Stomach (tissue), 9 donors: ENCODE measurements around the gene RBFOX1. TPM values are rescaled to one million over a fixed set of nuclear protein-coding genes. Genes with fewer than 3 reads are reported as not detected.

Experiments
- DNase-seq, 2 donors: peaks; one replicate each; pipeline versions ENCODE4 v3.0.0 to v3.0.0-alpha.2; 2013 to 2019
- H3K27ac ChIP-seq, 5 donors: fragments of 200-600 bp in 4 of 5; sonication (generic) in 4 of 5; one replicate each; pipeline ENCODE4 v1.5.1; 2013 to 2019; ENCODE audit warnings: mild to moderate bottlenecking in 1 of 5, moderate library complexity in 1 of 5
- H3K27me3 ChIP-seq, 3 donors: fragments of 200-600 bp; sonication (generic); one replicate each; pipeline ENCODE4 v1.5.1; 2017 to 2019; ENCODE audit warnings: mixed run types in 1 of 3
- H3K36me3 ChIP-seq, 4 donors: fragments of 200-600 bp; sonication (generic); 1 replicate in 3 of 4; 2 replicates in 1 of 4; pipeline ENCODE4 v1.5.1; 2016 to 2019
- H3K4me1 ChIP-seq, 4 donors: fragments of 200-600 bp; sonication (generic); one replicate each; pipeline ENCODE4 v1.5.1; 2016 to 2019
- H3K4me3 ChIP-seq, 4 donors: fragments of 200-600 bp; sonication (generic) in 3 of 4; one replicate each; pipeline ENCODE4 v1.5.1; 2016 to 2019; ENCODE audit warnings: mild to moderate bottlenecking in 1 of 4
- H3K9me3 ChIP-seq, 4 donors: fragments of 200-600 bp; sonication (generic); one replicate each; pipeline ENCODE4 v1.5.1; 2016 to 2019
- CTCF ChIP-seq, 7 experiments: fragments of 450-650 bp in 4 of 7; fragments of 200-600 bp in 3 of 7; sonication (generic) in 3 of 7; IDR thresholded peaks; one replicate each; pipeline ENCODE4 v1.5.1; 2016 to 2019; ENCODE audit warnings: antibody characterized with exemption in 7 of 7, control low read depth in 2 of 7, mild to moderate bottlenecking in 1 of 7
- EP300 ChIP-seq: sonication (generic); formaldehyde crosslinking; IDR thresholded peaks from one replicate; pipeline ENCODE4 v1.6.1; 2017; ENCODE audit warnings: antibody characterized with exemption
- POLR2A ChIP-seq, 4 donors: fragments of 450-650 bp; IDR thresholded peaks; one replicate each; pipeline ENCODE4 v1.6.1; 2016; ENCODE audit warnings: antibody characterized with exemption in 4 of 4, control low read depth in 2 of 4, mild to moderate bottlenecking in 1 of 4, moderate library complexity in 1 of 4
- POLR2AphosphoS5 ChIP-seq, 3 donors: sonication (generic); formaldehyde crosslinking; IDR thresholded peaks; one replicate each; pipeline ENCODE4 v1.6.1; 2016; ENCODE audit warnings: antibody characterized with exemption in 3 of 3
- WGBS, 5 donors: extraction: QIAGEN DNeasy Blood & Tissue Kit in 3 of 5; methylation state at CpG; one replicate each; pipeline versions ENCODE4 v1.1.5 to v1.1.7; 2013 to 2018; 5-methylcytosine and 5-hydroxymethylcytosine counted together
- intact Hi-C: fragments of 100-400 bp; cut with DNase I; formaldehyde crosslinking; loops from one replicate; pipeline ENCODE4 v1.15.1; 2023; ENCODE audit warnings: low total_unique reads
- polyA plus RNA-seq, 3 donors: library from polyadenylated mRNA; stranded (reverse); fragments of 200-250 nt; gene quantifications; one replicate each; pipeline ENCODE4 v1.2.3, GENCODE V29; 2013
- total RNA-seq, 5 donors: library from RNA; depleted of rRNA; stranded (reverse); fragments of >200 nt; gene quantifications; one replicate each; pipeline versions ENCODE4 v1.1.0 to v1.2.3, GENCODE V29; 2014 to 2016
- donor health status: healthy with polysubstance abuse.
- donor health status: Bipolar disorder and iron deficiency.
- donor health status: healthy.

Gene RBFOX1
- total and polyA plus RNA-seq, 8 donors = 0.03 to 20.9 (median 0.35) TPM; not detected in 4

GRCh38 chr16:7335991-7336634 lies 3.5 kb downstream of the RBFOX1 start:
- Histone ChIP-seq H3K36me3 (no peaks in the 10 kb centered on the region), H3K27ac (no peak overlapping the region), H3K27me3 (peaks cover 0 to 6% (median 0%) of the 10 kb centered on the region in 3 donors), H3K4me1 (no peaks in the 10 kb centered on the region), H3K4me3 (no peak overlapping the region), H3K9me3 (no peaks in the 10 kb centered on the region)
- TF ChIP-seq CTCF (IDR thresholded peaks at IDR 0.05) (no peak), EP300 (no peak), POLR2AphosphoS5 (IDR thresholded peaks at IDR 0.05) (no peak)
- DNase-seq = no peak
- 63 to 77% (median 71%) methylated on average over 3 of the region's 3 CpGs for WGBS, 5 donors
- intact Hi-C loops = no loop called here

GRCh38 chr16:7336742-7337141 lies 4.1 kb downstream of the RBFOX1 start:
- DNase-seq = no peak
- Histone ChIP-seq H3K4me3 (no peak overlapping the region), H3K4me1 (no peaks in the 10 kb centered on the region), H3K36me3 (no peaks in the 10 kb centered on the region), H3K27ac (no peak overlapping the region), H3K27me3 (peaks cover 0 to 6% (median 0%) of the 10 kb centered on the region in 3 donors), H3K9me3 (no peaks in the 10 kb centered on the region)
- 48 to 73% (median 67%) methylated on average over 1 of the region's 1 CpG for WGBS, 5 donors
- intact Hi-C loops = no loop called here
- TF ChIP-seq EP300 (no peak), POLR2AphosphoS5 (IDR thresholded peaks at IDR 0.05) (no peak), POLR2A (IDR thresholded peaks at IDR 0.05) (no peak), CTCF (IDR thresholded peaks at IDR 0.05) (no peak)

- H3K9me3 ChIP-seq = no peaks in the 10 kb centered on the region
- H3K27me3 ChIP-seq = peaks cover 0 to 6% (median 0%) of the 10 kb centered on the region in 3 donors
- 40 to 60% (median 54%) methylated on average over 4 of the region's 4 CpGs for WGBS, 5 donors
- no peaks in the 10 kb centered on the region for H3K36me3 ChIP-seq
- intact Hi-C loops = no loop called here
- TF ChIP-seq POLR2AphosphoS5 (IDR thresholded peaks at IDR 0.05) (no peak), CTCF (IDR thresholded peaks at IDR 0.05) (no peak), POLR2A (IDR thresholded peaks at IDR 0.05) (no peak)
- no peak overlapping the region for H3K27ac ChIP-seq
- H3K4me3 ChIP-seq = no peak overlapping the region
- DNase-seq = no peak
- no peaks in the 10 kb centered on the region for H3K4me1 ChIP-seq
Observed at GRCh38 chr16:7338826-7339225, 6.2 kb downstream of the RBFOX1 start.

GRCh38 chr16:7339700-7340099 lies 7.1 kb downstream of the RBFOX1 start:
- no peak for DNase-seq
- WGBS, 5 donors = 95 to 100% (median 100%) methylated on average over 1 of the region's 1 CpG
- H3K4me3 ChIP-seq = no peak overlapping the region
- no peaks in the 10 kb centered on the region for H3K36me3 ChIP-seq
- H3K9me3 ChIP-seq = no peaks in the 10 kb centered on the region
- TF ChIP-seq POLR2A (IDR thresholded peaks at IDR 0.05) (no peak), CTCF (IDR thresholded peaks at IDR 0.05) (no peak)
- H3K27me3 ChIP-seq = peaks cover 0 to 6% (median 0%) of the 10 kb centered on the region in 3 donors
- H3K27ac ChIP-seq = no peak overlapping the region
- H3K4me1 ChIP-seq = no peaks in the 10 kb centered on the region
- intact Hi-C loops = no loop called here
